GM12874 (cell line): ENCODE measurements around the gene FAM163B.

Experiments
- CTCF ChIP-seq: IDR thresholded peaks from 2 replicates; pipeline ENCODE4 v1.5.1; 2011; ENCODE audit warnings: low read depth, mild to moderate bottlenecking, control low read depth, low read length, moderate library complexity; ENCODE audit not compliant: insufficient read depth

The FAM163B gene

GRCh38 chr9:133582501-133583045 is 26.6 kb downstream of the FAM163B start:
- no peak for TF ChIP-seq CTCF

- TF ChIP-seq CTCF = no peak
Observed at GRCh38 chr9:133581513-133582343, 27.5 kb downstream of the FAM163B start.

- TF ChIP-seq CTCF = no peak
Observed at GRCh38 chr9:133581011-133581410, 28.2 kb downstream of the FAM163B start.

- TF ChIP-seq CTCF = no peak
Observed at GRCh38 chr9:133580419-133580738, 28.8 kb downstream of the FAM163B start.

GRCh38 chr9:133579601-133580418 is 29.4 kb downstream of the FAM163B start:
- TF ChIP-seq CTCF = no peak

GRCh38 chr9:133578524-133579441 is 30.4 kb downstream of the FAM163B start:
- no peak for TF ChIP-seq CTCF
